Measurements from ENCODE around the gene GRIK3.

GRCh38 chr1:36851087-36851486 is 183.2 kb downstream of the GRIK3 start:
- no peak for TF ChIP-seq CTCF (IDR thresholded peaks at IDR 0.05)
- TF ChIP-seq POLR2AphosphoS5 (IDR thresholded peaks at IDR 0.05), result no peak
- TF ChIP-seq POLR2A (IDR thresholded peaks at IDR 0.05), result no peak

All from stomach (tissue), 4 donors.